K562 (cell line): ENCODE results near the gene DCTN2. TPM values are rescaled to one million over a fixed set of nuclear protein-coding genes. Genes with fewer than 3 reads are reported as not detected.

Experiments used
- C11orf30 ChIP-seq: fragments of 450-650 bp; IDR thresholded peaks from 2 replicates; pipeline ENCODE4 v1.6.1; 2016; ENCODE audit warnings: low read depth, mild to moderate bottlenecking
- CTBP1 ChIP-seq: fragments of 450-650 bp; IDR thresholded peaks from 2 replicates; pipeline ENCODE4 v1.6.1; 2016; ENCODE audit warnings: borderline replicate concordance
- E2F4 ChIP-seq: sonication (generic); formaldehyde crosslinking; IDR thresholded peaks from 2 replicates; pipeline ENCODE4 v1.8.0; 2022; ENCODE audit warnings: mild to moderate bottlenecking, low read depth, missing genetic modification reagents
- ELF4 ChIP-seq: fragments of 450-650 bp; formaldehyde crosslinking; IDR thresholded peaks from 2 replicates; pipeline ENCODE4 v1.4.0; 2022; ENCODE audit warnings: missing genetic modification characterization
- EWSR1 ChIP-seq: fragments of 450-650 bp; IDR thresholded peaks from 2 replicates; pipeline ENCODE4 v1.6.1; 2018; ENCODE audit warnings: borderline replicate concordance, mild to moderate bottlenecking, low read depth, moderate library complexity; ENCODE audit not compliant: partially characterized antibody
- FOXK2 ChIP-seq, 2 experiments: fragments of 450-650 bp; IDR thresholded peaks in 1 of 2; conservative IDR thresholded peaks in 1 of 2; 2 replicates each; pipeline ENCODE4 v1.6.1; 2016; ENCODE audit warnings: low read depth in 2 of 2, mild to moderate bottlenecking in 1 of 2
- HBP1 ChIP-seq: fragments of 450-650 bp; formaldehyde crosslinking; IDR thresholded peaks from 2 replicates; pipeline ENCODE4 v1.4.0; 2022; ENCODE audit warnings: missing genetic modification characterization
- JUNB ChIP-seq: fragments of 450-650 bp; formaldehyde crosslinking; conservative IDR thresholded peaks from 2 replicates; pipeline ENCODE4 v1.4.0; 2020; ENCODE audit warnings: mild to moderate bottlenecking
- MAX ChIP-seq: sonication (generic); formaldehyde crosslinking; IDR thresholded peaks from 2 replicates; pipeline ENCODE4 v1.9.0; 2022; ENCODE audit warnings: mild to moderate bottlenecking, missing genetic modification reagents
- MCM5 ChIP-seq: fragments of 450-650 bp; IDR thresholded peaks from 2 replicates; pipeline ENCODE4 v1.6.1; 2016; ENCODE audit warnings: low read depth
- NFIC ChIP-seq: fragments of 450-650 bp; IDR thresholded peaks from 2 replicates; pipeline ENCODE4 v1.6.1; 2017; ENCODE audit warnings: mild to moderate bottlenecking, inconsistent platforms
- RAD21 ChIP-seq, 2 experiments: fragments of 250-450 bp in 1 of 2; fragments of 450-650 bp in 1 of 2; sonication (Bioruptor Pico) in 1 of 2; formaldehyde crosslinking in 1 of 2; IDR thresholded peaks in 1 of 2; conservative IDR thresholded peaks in 1 of 2; 2 replicates each; pipeline versions ENCODE4 v1.4.0 to v1.8.0; 2020 to 2022; ENCODE audit warnings: mild to moderate bottlenecking in 2 of 2, moderate library complexity in 1 of 2
- RFX5 ChIP-seq: IDR thresholded peaks from 2 replicates; pipeline ENCODE4 v1.6.1; 2011; ENCODE audit warnings: low read depth, mild to moderate bottlenecking, improper control_type of control experiment, low read length
- SMC3 ChIP-seq: conservative IDR thresholded peaks from 2 replicates; pipeline ENCODE4 v1.6.1; 2011; ENCODE audit warnings: low read depth, low read length, improper control_type of control experiment; ENCODE audit not compliant: insufficient read depth
- STAT6 ChIP-seq: sonication (generic); formaldehyde crosslinking; IDR thresholded peaks from 2 replicates; pipeline ENCODE4 v1.8.1; 2023; ENCODE audit warnings: mild to moderate bottlenecking, missing genetic modification reagents
- TCF3 ChIP-seq: sonication (generic); formaldehyde crosslinking; IDR thresholded peaks from 2 replicates; pipeline ENCODE4 v1.4.0; 2020; ENCODE audit warnings: mild to moderate bottlenecking, missing genetic modification reagents
- TEAD1 ChIP-seq, 2 experiments: fragments of 450-650 bp in 1 of 2; sonication (generic) in 1 of 2; formaldehyde crosslinking; IDR thresholded peaks; 2 replicates each; pipeline versions ENCODE4 v1.4.0 to v1.8.0; 2020 to 2022; ENCODE audit warnings: mild to moderate bottlenecking in 2 of 2, missing genetic modification reagents in 1 of 2
- THAP7 ChIP-seq: fragments of 250-450 bp; sonication (Bioruptor Pico); IDR thresholded peaks from 2 replicates; pipeline ENCODE4 v1.5.0; 2021
- ZNF232 ChIP-seq: sonication (generic); formaldehyde crosslinking; IDR thresholded peaks from 2 replicates; pipeline ENCODE4 v1.8.0; 2022; ENCODE audit warnings: mild to moderate bottlenecking, missing genetic modification reagents
- ZNF77 ChIP-seq: fragments of 250-450 bp; sonication (Bioruptor Pico); IDR thresholded peaks from 2 replicates; pipeline ENCODE4 v1.5.0; 2020
- ZNF785 ChIP-seq: fragments of 250-450 bp; sonication (Bioruptor Pico); IDR thresholded peaks from 2 replicates; pipeline ENCODE4 v1.4.0; 2020; ENCODE audit warnings: mild to moderate bottlenecking
- ZNF79 ChIP-seq: fragments of 250-450 bp; sonication (Bioruptor Pico); IDR thresholded peaks from 2 replicates; pipeline ENCODE4 v1.4.0; 2020; ENCODE audit warnings: low read depth, mild to moderate bottlenecking, moderate library complexity
- polyA plus RNA-seq, 8 experiments: library from polyadenylated mRNA; depleted of rRNA in 4 of 8; stranded (reverse) in 5 of 8; unstranded in 3 of 8; fragments of >200 nt; fragmentation: Nextera tagmentation in 2 of 8; fragmentation: Illumina TruSeq in 1 of 8; extraction: Ambion mirVana in 2 of 8; extraction: Trizol in 1 of 8; gene quantifications; 2 replicates each; pipeline versions ENCODE4 v1.2.1 to v1.2.3, GENCODE V29; 2011 to 2014; ENCODE audit warnings: inconsistent platforms in 1 of 8, missing spikeins in 1 of 8
- total RNA-seq, 7 experiments: library from RNA; depleted of rRNA in 6 of 7; stranded (reverse); fragments of >200 nt in 6 of 7; fragmentation: Illumina TruSeq in 2 of 7; extraction: Trizol in 2 of 7; gene quantifications; 2 replicates each; pipeline versions ENCODE4 v1.2.1 to v1.2.3, GENCODE V29; 2011 to 2021; ENCODE audit warnings: low replicate concordance in 1 of 7

DCTN2 gene
- total and polyA plus RNA-seq, 9 of the 15 experiments (the other 6 are each of a cell fraction or from before 2014, with no cell fraction given): 43.6 to 270 (median 125) TPM

GRCh38 chr12:57522011-57522886 is 24.7 kb downstream of the DCTN2 start, which contains the start of gene MBD6 (continued):
- TF ChIP-seq MCM5 (no peak), CTBP1 (peak; percentile 77), HBP1 (peak; percentile 49; the same call in 1 of the 2 replicates), ZNF79 (no peak), THAP7 (CRISPR knock-in tag) (no peak), ELF4 (peak; percentile 71; the same call in 1 of the 2 replicates), TEAD1 (CRISPR knock-in tag; IDR thresholded peaks at IDR 0.05) (peak; percentile 91 to 92), NFIC (peak; percentile 43; the same call in 1 of the 2 replicates), RAD21 (CRISPR knock-in tag; conservative IDR thresholded peaks at IDR 0.05 in 1 of 2, IDR thresholded peaks at IDR 0.05 in 1 of 2) (peak in 1 of 2 experiments; percentile 44; a peak in 1 of 4 replicates), RFX5 (no peak), C11orf30 (peak; percentile 21; the same call in 1 of the 2 replicates), ZNF785 (CRISPR knock-in tag) (no peak), MAX (CRISPR knock-in tag) (peak; percentile 77), E2F4 (0 out of 2 replicates have a peak, but pooled peaks have one; percentile 33), JUNB (CRISPR knock-in tag) (no peak), EWSR1 (no peak), ZNF232 (CRISPR knock-in tag) (no peak), TCF3 (CRISPR knock-in tag) (no peak; the same call in 1 of the 2 replicates), FOXK2 (conservative IDR thresholded peaks at IDR 0.05 in 1 of 2, IDR thresholded peaks at IDR 0.05 in 1 of 2; ENCODE audit: low read depth in 2 of 2) (peak; percentile 96 to 97), SMC3 (no peak), STAT6 (CRISPR knock-in tag) (no peak), ZNF77 (CRISPR knock-in tag) (no peak)
